IPS DF 4.7 (cell line): ENCODE data around the gene SEMA4B.
"Not testable (repeated sequence)": the region's sequence is repeated elsewhere in the genome, so short reads cannot be mapped to it uniquely, and the experiment has no call there.

Experiments
- DNase-seq: peaks from one replicate; pipeline ENCODE4 v3.0.0-alpha.2; 2013; ENCODE audit warnings: low spot score; ENCODE audit errors: extremely low read depth

Gene SEMA4B

DNA sequence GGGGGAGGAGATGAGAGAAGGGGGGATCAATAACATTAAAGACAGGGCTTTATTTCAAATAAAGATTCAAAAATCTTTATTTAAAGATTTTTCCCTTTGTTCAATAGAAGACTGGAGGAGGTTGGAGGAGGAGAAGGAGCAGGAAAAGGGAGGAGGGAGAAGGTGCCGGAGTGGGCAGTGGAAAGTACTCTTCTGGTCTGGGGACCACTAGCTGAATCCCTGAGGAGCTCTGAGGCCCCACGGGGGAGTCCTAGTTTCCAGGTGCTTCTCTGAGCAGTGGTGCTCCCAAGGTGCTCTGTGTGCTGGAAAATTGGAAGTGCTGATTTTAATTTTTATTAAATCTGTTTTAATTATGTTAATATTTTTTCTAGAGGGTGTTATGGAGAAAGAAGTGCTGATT, 19.4 kb upstream of the SEMA4B start:
- DNase-seq: no peak

DNA sequence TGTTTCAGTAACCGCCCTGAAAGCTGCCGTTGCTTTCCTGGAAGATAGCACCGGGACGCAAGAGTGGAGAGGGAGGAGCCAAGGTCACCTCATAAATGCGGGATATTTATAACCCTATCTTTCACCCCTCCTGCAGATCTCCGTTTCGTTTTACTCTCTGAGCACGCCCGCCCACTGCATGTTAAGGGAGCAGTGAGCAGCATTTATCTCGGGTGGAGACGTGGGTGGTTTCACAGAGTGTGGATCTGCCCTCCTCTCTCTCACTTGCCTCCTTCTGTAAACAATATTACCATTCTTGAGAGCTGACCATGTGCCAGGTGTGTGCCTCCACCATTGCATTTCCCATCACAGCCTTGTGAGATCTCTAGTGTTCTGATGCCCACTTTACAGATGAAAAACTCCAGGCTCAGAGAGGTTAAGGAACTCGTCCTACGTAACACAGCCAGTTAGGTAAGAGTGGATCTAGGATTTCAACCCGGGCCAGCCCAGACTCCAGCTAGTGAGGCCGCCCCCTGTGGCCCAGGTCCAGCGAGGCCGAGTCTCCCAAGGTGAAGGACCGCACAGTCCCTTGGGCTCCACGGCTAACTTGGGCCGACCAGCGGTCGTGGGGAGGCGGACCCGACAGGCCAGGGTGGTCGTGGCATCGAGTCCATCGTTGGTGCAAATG, 16.9 kb upstream of the SEMA4B start:
- DNase-seq: no peak

DNA sequence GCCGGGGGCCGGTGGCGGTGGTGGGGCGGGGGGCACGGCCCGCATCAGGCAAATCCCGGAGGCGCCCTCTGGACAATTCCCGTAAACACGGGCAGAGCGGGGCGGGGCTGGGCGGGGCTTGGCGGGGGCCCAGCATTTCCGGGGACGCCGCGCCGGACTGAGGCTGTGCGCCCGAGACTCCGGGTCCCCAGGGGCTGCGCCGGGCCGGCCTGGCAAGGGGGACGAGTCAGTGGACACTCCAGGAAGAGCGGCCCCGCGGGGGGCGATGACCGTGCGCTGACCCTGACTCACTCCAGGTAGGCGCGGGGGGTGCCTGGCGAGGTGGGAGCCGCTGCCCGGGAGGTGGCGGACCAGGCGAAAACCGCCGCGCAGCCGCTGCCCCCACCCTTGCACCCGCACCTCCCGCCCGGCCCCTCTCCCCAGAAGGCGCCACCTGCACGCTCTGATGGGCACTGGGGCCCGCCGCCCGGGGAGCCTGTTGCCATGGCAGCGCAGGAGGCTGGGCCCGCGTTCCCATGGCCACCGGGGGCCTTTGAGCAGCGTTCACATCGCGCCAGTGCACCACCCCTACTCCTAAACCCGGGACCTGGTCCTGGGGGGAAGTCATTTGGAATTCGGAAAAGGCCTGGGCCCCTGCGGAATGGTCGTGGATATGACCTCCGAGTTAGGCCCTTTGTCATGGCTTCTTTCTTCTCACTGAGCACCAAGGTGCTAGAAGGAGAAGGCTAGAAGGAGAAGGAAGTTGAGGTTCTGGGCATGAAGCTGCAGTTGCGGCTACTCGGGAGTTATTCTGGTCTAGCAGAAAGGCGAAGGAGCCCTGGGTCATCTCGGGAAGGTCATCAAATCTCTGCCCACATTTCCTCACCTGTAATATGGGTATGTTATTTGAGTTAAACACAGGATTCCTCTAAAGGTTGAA, 16.1 kb upstream of the SEMA4B start:
- no peak for DNase-seq

DNA sequence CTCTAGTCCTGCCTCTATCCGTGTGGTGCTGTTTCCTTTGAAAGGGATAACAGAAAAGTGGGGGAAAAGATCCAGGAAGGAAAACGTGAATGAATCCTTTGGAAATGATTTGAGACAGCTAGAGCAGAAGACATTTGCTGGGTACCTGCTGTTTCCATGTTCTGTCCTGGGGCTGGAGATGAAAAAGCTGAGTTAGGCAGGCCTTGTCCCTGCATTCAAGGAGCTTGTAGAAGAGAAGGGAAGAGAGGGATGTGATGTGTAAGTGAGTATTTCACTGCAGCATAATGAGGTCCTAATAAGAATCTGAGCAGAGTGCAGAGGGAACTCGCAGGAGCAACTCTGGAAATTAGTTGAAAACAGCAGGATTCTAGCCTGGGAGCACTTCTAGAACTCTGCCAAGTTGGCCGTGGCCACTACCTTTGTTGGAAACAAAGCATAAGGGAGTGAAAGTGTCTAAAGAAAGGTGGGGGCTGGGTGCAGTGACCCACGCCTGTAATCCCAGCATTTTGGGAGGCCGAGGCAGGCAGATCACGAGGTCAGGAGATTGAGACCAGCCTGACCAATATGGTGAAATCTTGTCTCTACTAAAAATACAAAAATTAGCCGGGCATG, 13.8 kb upstream of the SEMA4B start:
- DNase-seq: no peak

DNA sequence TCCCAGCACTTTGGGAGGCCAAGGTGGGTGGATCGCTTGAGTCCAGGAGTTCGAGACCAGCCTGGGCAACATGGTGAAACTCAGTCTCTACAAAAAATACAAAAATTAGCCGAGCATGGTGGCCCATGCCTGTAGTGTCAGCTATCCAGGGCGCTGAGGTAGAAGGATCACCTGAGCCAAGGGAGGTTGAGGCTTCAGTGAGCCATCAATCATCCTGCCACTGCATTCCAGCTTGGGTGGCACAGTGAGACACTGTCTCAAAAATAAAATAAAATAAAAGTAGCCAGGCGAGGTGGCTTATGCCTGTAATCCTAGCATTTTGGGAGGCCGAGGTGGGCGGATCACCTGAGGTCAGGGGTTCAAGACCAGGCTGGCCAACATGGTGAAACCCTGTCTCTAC, 13.1 kb upstream of the SEMA4B start:
- DNase-seq: not testable (repeated sequence)

DNA sequence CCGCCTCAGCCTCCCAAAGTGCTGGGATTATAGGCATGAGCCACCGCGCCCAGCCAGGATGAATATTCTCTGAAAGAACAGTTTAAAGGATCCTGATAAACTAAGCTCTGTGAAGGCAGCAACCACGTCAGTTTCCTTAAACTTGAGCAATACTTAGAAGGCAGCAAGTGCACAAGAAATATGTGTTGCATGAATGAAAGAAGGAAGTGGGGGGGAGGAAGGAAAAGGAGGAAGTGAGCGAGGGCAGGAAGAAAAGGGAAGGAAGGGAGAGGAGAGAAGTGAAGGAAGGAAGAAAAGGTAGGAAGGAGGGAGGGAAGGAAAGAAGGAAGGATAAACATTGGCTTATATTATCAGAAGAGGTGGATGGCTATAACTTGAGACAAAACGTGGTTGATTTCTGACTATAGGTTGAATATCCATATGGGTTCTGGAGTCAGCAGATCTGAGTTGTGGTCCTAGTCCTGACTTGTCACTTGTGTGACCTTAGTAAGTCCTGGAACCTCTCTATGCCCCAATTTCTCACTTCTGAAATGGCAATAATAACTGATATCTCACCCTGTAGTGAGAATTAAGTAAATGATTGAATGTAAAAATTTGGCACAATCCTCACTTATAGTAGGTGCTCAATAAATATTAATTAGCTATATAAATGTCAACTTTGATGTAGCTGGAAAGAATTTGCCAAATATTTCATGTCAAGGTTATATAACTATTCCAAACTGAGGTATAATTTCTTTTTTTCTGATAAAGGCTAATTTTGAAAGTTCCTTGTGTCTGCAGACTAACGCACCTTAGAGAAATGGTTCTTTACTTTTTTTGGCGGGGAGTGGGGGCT, 12.0 kb upstream of the SEMA4B start:
- DNase-seq: no peak

DNA sequence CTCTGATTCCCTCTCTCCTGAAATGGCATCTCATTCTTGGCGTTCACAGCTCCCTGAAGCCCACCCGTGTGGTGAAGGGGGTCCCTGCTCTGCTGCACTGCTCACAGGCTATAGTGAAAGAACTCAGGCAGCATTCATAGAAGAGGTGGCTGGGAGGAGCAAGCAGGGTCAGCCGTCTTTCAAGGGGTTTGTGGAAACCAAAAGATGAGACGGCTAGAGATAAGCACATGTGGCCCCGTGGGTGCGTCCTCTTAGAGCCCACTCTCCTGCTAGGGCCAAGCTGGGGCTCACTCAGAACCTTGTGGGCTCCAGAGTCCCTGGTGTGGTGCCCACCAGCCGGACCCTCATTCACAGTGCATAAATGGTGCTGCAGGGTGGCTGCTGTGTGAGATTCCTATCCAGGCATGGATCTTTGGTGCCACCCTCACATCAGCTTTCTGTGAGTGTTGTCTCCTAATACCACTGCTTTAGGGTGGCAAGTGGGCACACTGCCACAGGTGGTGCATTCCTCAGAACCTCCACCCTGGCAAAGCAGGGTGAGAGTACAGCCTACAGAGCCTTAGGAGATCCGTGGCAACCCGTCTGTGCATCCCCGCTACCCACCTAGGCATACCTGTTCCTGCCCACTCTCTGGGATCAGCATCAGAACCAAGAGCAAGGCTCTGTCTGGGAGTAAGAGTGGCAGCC, 11.2 kb upstream of the SEMA4B start:
- no peak for DNase-seq

DNA sequence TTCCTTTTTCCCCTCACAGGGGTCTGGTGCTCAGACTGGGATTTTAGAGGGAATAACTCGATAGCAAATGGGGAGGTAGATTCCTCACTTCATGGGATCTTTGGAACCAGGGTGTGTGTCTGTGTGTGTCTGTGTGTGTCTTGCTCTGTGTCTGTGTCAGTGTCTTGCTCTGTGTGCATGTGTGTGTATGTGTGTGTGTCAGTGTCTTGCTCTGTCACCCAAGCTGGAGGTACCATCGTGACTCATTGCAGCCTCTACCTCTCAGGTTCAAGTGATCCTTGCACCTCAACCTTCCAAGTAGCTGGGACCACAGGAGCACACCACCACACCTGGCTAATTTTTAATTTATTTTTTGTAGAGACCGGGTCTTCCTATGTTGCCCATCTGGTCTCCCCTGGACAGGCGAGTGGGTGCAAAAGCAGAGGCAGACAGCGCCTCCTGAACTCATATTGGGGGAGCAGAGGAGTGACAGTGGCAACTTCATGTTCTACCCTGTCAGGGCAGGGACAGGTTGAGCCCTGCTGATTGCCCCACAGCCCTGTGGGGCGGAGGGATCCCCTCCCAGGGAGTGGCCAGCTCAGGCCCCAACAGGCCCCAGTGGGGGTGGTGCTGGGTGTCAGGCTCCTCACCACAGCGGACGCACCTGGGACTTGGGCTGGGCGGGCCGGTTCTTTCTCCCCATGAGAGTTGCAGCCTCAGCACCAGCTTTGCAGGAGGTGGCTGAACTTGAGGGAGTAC, 10.4 kb upstream of the SEMA4B start:
- DNase-seq: no peak

DNA sequence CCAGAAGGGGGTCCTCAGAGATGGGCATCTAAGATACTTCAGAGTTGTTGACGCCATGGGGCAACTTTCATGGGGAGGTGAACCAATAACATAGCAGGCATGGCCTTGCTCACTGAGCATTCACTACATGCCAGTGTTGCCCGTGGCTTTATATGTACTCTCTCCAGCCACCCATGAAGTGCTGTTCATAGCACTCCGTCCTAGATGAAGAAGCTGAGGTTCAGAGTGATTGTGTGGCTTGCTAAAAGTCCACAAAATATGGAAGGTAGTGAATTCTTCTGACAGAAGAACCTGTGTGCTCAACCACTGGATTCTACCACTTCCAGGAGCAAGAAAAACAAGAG, 9.8 kb upstream of the SEMA4B start:
- DNase-seq: no peak

DNA sequence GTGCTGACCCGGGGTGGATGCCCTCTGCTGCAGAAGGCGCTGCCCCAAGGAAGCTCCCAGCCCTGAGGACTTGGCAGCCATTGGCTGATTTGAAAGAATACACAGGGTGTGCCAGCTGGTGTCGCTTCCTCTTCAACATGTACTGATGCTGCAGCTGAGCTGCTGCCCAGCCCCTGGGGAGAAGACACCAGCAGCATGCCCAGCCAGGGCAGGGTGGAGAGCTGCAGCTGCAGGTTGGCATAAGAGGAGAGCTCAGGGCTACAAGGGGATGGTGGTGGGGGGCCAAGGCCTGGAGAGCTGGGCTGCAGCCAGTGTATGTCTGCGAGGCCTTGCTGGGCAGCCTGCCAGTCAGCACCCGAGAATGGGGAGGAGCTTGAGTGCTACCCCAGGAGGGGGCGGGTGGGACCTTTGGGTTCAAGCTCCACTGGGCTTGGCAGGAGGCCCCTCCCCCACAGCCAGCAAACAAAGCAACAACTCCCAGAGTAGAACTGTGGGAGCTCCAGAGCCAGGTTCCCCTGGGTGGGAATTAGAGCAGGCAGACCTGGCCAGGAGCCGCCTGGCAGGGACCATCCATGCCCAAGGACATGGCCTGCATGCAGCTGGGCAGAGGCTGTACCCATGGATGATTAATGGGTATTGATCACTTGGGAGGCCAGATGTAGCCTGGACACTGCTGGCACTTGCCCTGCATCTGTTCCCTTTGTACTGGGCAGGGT, 9.2 kb upstream of the SEMA4B start:
- DNase-seq: no peak

DNA sequence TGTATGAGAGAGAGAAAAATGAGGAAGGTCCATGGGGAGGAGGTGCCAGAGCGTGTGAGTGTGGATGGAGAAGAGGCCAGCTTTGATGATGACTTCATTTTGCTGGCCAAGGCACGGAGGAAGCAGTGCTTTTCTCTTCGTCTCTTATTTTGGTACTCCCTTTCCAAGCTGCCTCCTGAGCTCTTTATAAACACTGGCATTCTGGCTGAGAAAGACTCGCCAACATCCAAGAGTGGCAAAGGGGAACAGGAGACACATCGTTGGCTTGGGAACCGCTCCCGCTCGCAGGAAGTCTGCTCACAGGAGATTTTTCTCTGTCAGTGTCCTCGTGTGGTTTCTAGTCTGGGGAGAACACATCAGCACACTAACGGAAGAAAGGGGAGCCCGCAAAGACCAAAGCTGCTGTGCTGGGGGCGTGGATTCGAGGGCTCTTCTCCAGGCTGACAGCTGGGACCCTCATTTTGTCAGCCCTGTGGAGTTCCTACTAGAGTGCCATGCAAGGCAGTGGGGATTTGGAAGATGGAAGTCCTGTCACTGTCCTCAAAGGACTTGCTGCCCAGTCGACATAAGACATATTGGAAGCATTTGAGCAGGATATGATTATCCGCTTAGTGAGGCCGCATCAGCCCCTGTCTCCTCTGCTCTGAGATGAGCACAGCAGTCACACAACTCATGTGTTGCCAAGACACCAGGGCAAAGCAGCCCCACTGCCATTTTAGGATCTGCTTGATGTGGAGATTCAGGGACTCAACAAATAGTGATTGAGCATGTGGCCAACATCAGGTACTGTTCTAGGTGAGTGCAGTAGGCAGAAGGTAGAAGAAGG, 8.0 kb upstream of the SEMA4B start:
- no peak for DNase-seq

DNA sequence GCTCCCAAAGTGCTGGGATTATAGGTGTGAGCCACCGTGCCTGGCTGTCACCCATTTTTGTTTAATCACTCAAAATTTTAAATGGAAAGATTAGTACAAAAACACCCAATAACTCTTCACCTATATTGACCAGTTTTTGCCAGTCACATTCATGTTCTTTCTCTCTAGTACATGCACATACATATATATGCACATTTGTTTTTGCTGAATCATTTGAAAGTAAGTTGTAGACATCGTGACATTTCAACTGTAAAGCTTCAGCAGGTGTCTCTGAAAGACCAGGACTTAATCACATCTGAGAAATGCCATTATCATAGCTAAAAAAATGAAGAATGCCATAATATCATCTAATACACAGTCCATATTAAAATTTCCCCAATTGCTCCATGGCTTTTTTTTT, 6.5 kb upstream of the SEMA4B start:
- DNase-seq: no peak

DNA sequence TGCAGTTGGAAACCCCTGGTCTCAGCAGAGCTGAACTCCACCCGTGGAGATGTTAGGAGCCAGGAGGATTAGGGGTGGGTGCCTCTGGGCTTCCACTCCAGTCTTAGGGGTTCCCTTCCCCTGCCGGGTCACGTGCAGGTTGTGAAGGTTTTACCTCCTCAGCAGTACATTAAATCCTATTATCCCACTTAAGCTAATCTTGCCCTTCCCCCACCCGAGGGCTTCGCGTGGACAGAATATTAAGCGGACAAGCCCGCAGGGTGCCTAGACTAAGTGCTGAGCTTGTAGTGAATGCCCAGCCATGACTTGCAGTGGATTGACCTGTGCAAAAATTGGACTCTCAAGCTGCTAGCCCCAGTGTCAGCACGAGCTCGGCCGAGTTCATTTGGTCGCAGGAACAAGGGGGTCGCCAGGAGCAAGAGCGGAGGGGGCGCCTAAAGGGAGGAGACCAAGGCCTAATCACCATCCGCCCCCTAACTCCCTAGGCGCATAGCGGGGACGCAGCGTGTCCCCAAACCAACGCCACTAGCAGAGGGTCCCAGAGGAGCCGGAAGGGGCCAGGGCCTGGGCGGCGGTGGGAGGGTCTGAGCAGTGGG, 498 bp upstream of the SEMA4B start:
- DNase-seq: no peak

DNA sequence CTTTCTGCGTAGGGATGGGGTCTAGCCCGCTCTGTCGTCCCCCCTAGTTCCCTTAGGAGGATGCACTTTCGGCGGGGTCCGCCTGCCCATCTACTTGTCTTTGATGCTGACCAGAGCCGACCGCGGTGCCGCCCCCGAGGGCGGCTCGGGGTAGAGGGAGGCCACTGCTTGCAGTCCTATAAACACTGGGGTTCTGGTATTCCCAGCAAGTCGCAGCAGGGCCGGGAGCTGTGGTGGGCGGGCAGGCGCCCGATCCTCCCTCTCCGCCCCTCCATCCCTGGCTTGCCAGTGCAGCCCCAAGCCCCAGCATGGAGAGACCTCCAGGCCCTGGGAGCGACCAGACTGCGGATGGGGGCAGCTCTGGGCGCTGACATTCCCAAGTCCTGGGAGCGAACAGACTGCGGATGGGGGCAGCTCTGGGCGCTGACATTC, 830 bp downstream of the SEMA4B start:
- DNase-seq: no peak

DNA sequence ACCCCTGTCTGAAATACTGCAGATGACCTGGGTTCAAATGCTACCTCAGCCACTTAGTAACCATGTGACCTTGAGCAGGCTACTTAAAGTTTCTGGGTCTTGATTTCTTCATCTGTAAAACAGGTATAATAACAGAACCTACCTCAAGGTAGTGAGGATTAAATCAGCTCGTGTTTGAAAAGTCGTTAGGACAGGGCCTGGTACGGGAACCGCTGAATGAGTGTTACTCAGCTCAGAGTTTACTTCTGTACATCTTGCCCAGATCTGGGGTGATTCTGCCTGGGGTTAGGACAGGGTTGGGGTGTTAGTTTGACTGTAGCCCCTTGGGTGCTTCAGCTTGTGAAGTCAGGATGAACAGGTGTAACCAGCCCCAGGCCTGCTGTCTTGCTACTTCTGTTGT, 1.8 kb downstream of the SEMA4B start:
- no peak for DNase-seq

DNA sequence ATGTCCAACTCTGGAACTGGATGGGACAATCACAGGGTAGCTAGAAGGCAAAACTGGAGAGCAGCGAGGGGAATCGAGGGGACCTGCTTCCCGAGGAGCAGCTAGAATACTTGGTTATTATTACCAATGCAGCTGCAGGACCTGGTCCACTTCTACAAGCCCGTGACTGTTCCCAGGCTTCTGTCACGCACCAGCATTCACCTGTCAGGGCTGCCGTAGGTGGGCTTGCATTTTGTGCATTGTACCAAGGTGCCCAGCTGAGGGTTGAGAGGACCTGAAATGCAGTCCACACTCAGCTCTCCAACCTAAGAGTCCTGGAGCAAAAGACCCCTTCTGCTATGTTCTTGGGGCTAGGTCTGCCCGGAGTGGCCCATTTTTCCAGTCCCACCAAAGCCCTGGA, 2.3 kb downstream of the SEMA4B start:
- no peak for DNase-seq

DNA sequence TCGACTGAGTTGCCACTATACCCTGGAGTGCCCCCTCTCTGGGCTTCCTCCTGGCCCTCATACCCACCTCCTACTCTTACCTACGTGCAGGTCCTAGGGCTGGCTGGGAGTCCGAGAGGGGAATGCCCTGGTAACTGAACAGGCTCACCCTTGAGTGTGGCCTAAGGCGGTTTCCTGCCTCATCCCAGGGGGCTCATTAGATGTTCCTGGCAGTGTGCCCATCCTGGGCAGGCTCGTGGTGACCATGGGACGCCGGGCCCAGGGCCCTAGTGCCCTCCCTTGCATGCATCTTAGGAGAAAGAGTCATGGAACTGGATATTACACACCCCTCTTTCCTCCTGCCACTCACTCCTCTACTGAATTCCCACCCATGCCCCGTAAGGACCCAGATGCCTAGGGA, 2.8 kb downstream of the SEMA4B start:
- no peak for DNase-seq

DNA sequence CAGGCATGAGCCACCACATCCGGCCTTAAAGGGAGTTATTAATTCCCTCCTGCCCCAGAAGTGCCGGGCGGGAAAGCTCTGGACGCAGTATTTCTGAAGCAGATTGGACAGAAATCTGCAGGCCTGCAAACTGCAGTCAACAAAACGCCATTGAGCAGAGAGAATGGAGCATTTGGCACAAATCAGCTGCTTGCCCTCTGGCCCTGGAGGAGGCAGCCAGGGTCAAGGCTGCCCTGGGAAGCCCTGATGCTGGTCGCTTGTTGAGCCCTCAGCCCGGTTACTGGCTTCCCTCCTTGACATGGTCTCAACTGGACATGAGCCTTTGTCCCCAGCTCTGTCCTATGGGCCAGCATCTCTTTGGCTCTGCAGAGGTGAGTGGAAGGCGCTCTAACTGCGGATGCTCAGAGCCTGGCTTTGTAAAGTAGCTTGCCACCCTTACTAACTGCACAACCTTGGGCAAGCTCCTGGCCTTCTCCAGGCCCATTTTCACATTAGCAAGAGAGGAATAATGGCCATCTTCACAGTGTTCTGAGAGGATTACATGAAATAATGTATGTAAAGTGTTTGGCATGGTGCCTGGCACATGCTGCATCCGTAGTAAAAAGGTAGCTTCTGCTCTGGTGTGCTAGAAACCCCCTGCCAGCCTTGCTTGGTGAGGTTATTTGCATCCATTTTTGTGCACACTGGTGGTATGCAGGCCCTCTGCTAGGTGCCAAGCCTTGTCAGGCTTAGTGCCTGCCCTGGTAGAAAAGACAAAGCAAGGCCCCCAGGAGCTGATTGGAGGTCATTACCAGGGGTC, 4.1 kb downstream of the SEMA4B start:
- no peak for DNase-seq
